ENCODE data around the gene ITM2C.

The ITM2C gene

GRCh38 chr2:230910546-230911177 is 45.9 kb downstream of the ITM2C start:
- no peak for DNase-seq

- no peak for DNase-seq
These were observed 47.3 kb downstream of the ITM2C start for GRCh38 chr2:230912046-230912445.

GRCh38 chr2:230912724-230913123 is 48.0 kb downstream of the ITM2C start:
- no peak for DNase-seq

- peak; percentile 35 for DNase-seq
These were observed 48.8 kb downstream of the ITM2C start for GRCh38 chr2:230913406-230914143.

- DNase-seq, result no peak
These were observed 50.1 kb downstream of the ITM2C start for GRCh38 chr2:230914886-230915285.

GRCh38 chr2:230915319-230915718 is 50.6 kb downstream of the ITM2C start:
- DNase-seq, result no peak

GRCh38 chr2:230916218-230916617 is 51.5 kb downstream of the ITM2C start:
- DNase-seq, result no peak

GRCh38 chr2:230919240-230919639 is 54.5 kb downstream of the ITM2C start:
- no peak for DNase-seq

- no peak for DNase-seq
These were observed 54.9 kb downstream of the ITM2C start for GRCh38 chr2:230919681-230920080.

GRCh38 chr2:230920167-230920566 is 55.4 kb downstream of the ITM2C start:
- DNase-seq, result no peak

GRCh38 chr2:230921806-230922595 is 57.3 kb downstream of the ITM2C start:
- no peak for DNase-seq

- DNase-seq, result peak; percentile 35
These were observed 58.4 kb downstream of the ITM2C start for GRCh38 chr2:230922951-230923717.

GRCh38 chr2:230924092-230924469 is 59.3 kb downstream of the ITM2C start:
- DNase-seq, result no peak

GRCh38 chr2:230924470-230925341 is 60.0 kb downstream of the ITM2C start, which contains the start of gene GPR55:
Gene GPR55, minus strand, starts transcription at chr2:230925242. Its CDS starts 14,280 bp downstream, at chr2:230910962.
- no peak for DNase-seq

GRCh38 chr2:230925443-230925878 is 60.7 kb downstream of the ITM2C start:
- DNase-seq, result no peak

- no peak for DNase-seq
These were observed 61.4 kb downstream of the ITM2C start for GRCh38 chr2:230925879-230926765.

GRCh38 chr2:230927711-230928341 is 63.1 kb downstream of the ITM2C start:
- no peak for DNase-seq
